HepG2 (cell line): ENCODE results near the gene FNIP2. TPM values are rescaled to one million over a fixed set of nuclear protein-coding genes. Genes with fewer than 3 reads are reported as not detected.

Source experiments
- AGO1 ChIP-seq: fragments of 200-400 bp; formaldehyde crosslinking; IDR thresholded peaks from 2 replicates; pipeline ENCODE4 v1.6.1; 2017; ENCODE audit warnings: mild to moderate bottlenecking, low read depth, low read length, moderate library complexity; ENCODE audit not compliant: poor library complexity, severe bottlenecking
- BORCS8-MEF2B ChIP-seq: sonication (generic); formaldehyde crosslinking; IDR thresholded peaks from 2 replicates; pipeline ENCODE4 v1.8.0; 2022; ENCODE audit warnings: mild to moderate bottlenecking, missing genetic modification reagents
- CC2D1A ChIP-seq: sonication (generic); formaldehyde crosslinking; IDR thresholded peaks from 2 replicates; pipeline ENCODE4 v1.8.1; 2023; ENCODE audit warnings: mild to moderate bottlenecking, missing genetic modification reagents
- CHD2 ChIP-seq: IDR thresholded peaks from 2 replicates; pipeline ENCODE4 v1.6.1; 2011; ENCODE audit warnings: low read depth, low read length, improper control_type of control experiment
- GATA4 ChIP-seq: sonication (generic); IDR thresholded peaks from 2 replicates; pipeline ENCODE4 v1.6.1; 2016; ENCODE audit warnings: antibody characterized with exemption, low read depth, borderline replicate concordance
- HDAC6 ChIP-seq: fragments of 200-600 bp; sonication (generic); IDR thresholded peaks from 2 replicates; pipeline ENCODE4 v1.7.0; 2017; ENCODE audit warnings: mild to moderate bottlenecking, antibody characterized with exemption, low read length, low read depth
- HOXA3 ChIP-seq: sonication (generic); formaldehyde crosslinking; IDR thresholded peaks from 2 replicates; pipeline ENCODE4 v1.5.0; 2020; ENCODE audit warnings: missing genetic modification reagents
- NFE2 ChIP-seq: sonication (generic); formaldehyde crosslinking; IDR thresholded peaks from 2 replicates; pipeline ENCODE4 v1.4.0; 2020; ENCODE audit warnings: missing genetic modification reagents
- RBAK ChIP-seq: sonication (generic); formaldehyde crosslinking; IDR thresholded peaks from 2 replicates; pipeline ENCODE4 v1.5.1; 2020; ENCODE audit warnings: mild to moderate bottlenecking, missing genetic modification reagents
- THYN1 ChIP-seq: sonication (generic); formaldehyde crosslinking; IDR thresholded peaks from 2 replicates; pipeline ENCODE4 v1.8.1; 2023; ENCODE audit warnings: low read depth, mild to moderate bottlenecking, moderate library complexity, missing genetic modification reagents, borderline replicate concordance
- ZNF10 ChIP-seq: sonication (generic); formaldehyde crosslinking; IDR thresholded peaks from 2 replicates; pipeline ENCODE4 v1.4.0; 2020; ENCODE audit warnings: mild to moderate bottlenecking, low read depth, missing genetic modification reagents, borderline replicate concordance
- ZNF124 ChIP-seq: sonication (generic); formaldehyde crosslinking; IDR thresholded peaks from 2 replicates; pipeline ENCODE4 v1.4.0; 2020; ENCODE audit warnings: missing genetic modification reagents
- ZNF253 ChIP-seq: sonication (generic); formaldehyde crosslinking; IDR thresholded peaks from 2 replicates; pipeline ENCODE4 v1.8.0; 2022; ENCODE audit warnings: mild to moderate bottlenecking, missing genetic modification reagents, borderline replicate concordance
- ZNF260 ChIP-seq: sonication (generic); formaldehyde crosslinking; IDR thresholded peaks from 2 replicates; pipeline ENCODE4 v1.4.0; 2020; ENCODE audit warnings: missing genetic modification reagents, low read depth, mild to moderate bottlenecking, borderline replicate concordance
- ZNF343 ChIP-seq: sonication (generic); formaldehyde crosslinking; IDR thresholded peaks from 2 replicates; pipeline ENCODE4 v1.4.0; 2020; ENCODE audit warnings: mild to moderate bottlenecking, missing genetic modification reagents
- ZNF430 ChIP-seq: sonication (generic); formaldehyde crosslinking; IDR thresholded peaks from 2 replicates; pipeline ENCODE4 v1.9.0; 2021; ENCODE audit warnings: mild to moderate bottlenecking, missing genetic modification reagents
- ZNF678 ChIP-seq: sonication (generic); formaldehyde crosslinking; IDR thresholded peaks from 2 replicates; pipeline ENCODE4 v1.4.0; 2020; ENCODE audit warnings: mild to moderate bottlenecking, missing genetic modification reagents
- ZNF782 ChIP-seq: sonication (generic); formaldehyde crosslinking; IDR thresholded peaks from 2 replicates; pipeline ENCODE4 v1.4.0; 2020; ENCODE audit warnings: missing genetic modification reagents, mild to moderate bottlenecking, borderline replicate concordance
- polyA plus RNA-seq, 8 experiments: library from polyadenylated mRNA; depleted of rRNA in 3 of 8; stranded (reverse) in 7 of 8; unstranded in 1 of 8; fragments of >200 nt; fragmentation: Illumina TruSeq in 4 of 8; extraction: Trizol in 4 of 8; gene quantifications; 2 replicates each; pipeline versions ENCODE4 v1.2.1 to v1.2.3, GENCODE V29; 2011 to 2016; ENCODE audit warnings: low read depth in 4 of 8, missing spikeins in 1 of 8, mixed read lengths in 1 of 8; ENCODE audit not compliant: insufficient read depth in 1 of 8
- total RNA-seq, 5 experiments: library from RNA; depleted of rRNA; stranded (reverse); fragments of >200 nt; fragmentation: Illumina TruSeq; extraction: Trizol; gene quantifications; 2 replicates each; pipeline ENCODE4 v1.2.3, GENCODE V29; 2016; ENCODE audit warnings: low read depth in 1 of 5
- TF ChIP-seq, protein P1 (sequence below): IDR thresholded peaks from 2 replicates; pipeline ENCODE4 v1.6.1; 2016; ENCODE audit warnings: missing biosample characterization, missing genetic modification reagents, low read depth
- TF ChIP-seq, protein P2 (sequence below): sonication (generic); formaldehyde crosslinking; IDR thresholded peaks from 2 replicates; pipeline ENCODE4 v1.4.0; 2020; ENCODE audit warnings: missing genetic modification reagents
- TF ChIP-seq, protein P3 (sequence below): sonication (generic); formaldehyde crosslinking; IDR thresholded peaks from 2 replicates; pipeline ENCODE4 v1.4.0; 2020; ENCODE audit warnings: missing genetic modification reagents, borderline replicate concordance
- TF ChIP-seq, protein P4 (sequence below): IDR thresholded peaks from 2 replicates; pipeline ENCODE4 v1.6.1; 2016; ENCODE audit warnings: low read depth, control low read depth
- TF ChIP-seq, protein P5 (sequence below): IDR thresholded peaks from 2 replicates; pipeline ENCODE4 v1.6.1; 2016; ENCODE audit warnings: missing compliant biosample characterization, missing genetic modification reagents, borderline replicate concordance

Gene FNIP2
- total and polyA plus RNA-seq, 2 of the 13 experiments (the other 11 are each of a cell fraction or from before 2014, with no cell fraction given): 15.5 to 21.0 TPM

DNA sequence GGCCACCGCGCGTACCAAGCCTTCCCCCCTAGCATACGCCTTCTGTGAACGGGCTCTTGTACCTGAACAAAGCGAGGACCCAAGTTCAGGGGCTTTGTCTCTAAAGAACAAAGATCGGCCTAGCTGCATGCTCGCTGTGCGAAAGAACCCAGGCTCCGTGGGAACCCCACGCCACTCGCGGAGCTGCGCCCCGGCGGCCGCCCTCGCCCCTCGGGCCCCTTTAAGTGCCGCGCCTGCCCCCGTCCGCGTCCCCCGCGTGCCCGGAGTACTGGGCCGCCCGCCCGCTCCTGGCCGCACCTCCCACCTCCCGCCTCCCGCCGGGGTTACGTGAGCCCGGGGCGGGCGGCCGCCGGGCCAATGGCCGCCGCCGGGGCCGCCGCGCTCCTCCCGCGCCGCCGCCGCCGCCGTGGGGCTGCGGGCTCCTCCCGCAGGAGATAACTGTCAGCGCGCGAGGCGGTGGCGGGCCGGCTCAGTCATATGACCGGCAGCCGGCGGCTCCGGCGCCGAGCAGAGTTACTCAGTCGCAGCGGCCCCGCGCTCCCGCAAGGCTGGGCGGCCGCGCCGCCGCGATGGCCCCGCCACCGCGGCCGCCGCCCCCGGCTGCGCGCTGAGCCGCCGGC is at the start of gene FNIP2 (continued):
- TF ChIP-seq ZNF343 (no peak; the same call in 1 of the 2 replicates), HOXA3 (CRISPR knock-in tag) (peak; percentile 64), ZNF124 (CRISPR knock-in tag) (peak; percentile 69; the same call in 1 of the 2 replicates), CHD2 (no peak), ZNF678 (CRISPR knock-in tag) (no peak), CC2D1A (CRISPR knock-in tag) (no peak), ZNF10 (CRISPR knock-in tag) (no peak), RBAK (CRISPR knock-in tag) (no peak), NFE2 (CRISPR knock-in tag) (no peak), ZNF782 (CRISPR knock-in tag) (no peak), HDAC6 (no peak), ZNF253 (CRISPR knock-in tag) (no peak), AGO1 (no peak), THYN1 (CRISPR knock-in tag) (no peak), GATA4 (0 out of 2 replicates have a peak, but pooled peaks have one; percentile 24), BORCS8-MEF2B (CRISPR knock-in tag) (peak; percentile 66), ZNF430 (CRISPR knock-in tag) (peak; percentile 55; the same call in 1 of the 2 replicates), ZNF260 (no peak)
- TF ChIP-seq, protein P1, sequence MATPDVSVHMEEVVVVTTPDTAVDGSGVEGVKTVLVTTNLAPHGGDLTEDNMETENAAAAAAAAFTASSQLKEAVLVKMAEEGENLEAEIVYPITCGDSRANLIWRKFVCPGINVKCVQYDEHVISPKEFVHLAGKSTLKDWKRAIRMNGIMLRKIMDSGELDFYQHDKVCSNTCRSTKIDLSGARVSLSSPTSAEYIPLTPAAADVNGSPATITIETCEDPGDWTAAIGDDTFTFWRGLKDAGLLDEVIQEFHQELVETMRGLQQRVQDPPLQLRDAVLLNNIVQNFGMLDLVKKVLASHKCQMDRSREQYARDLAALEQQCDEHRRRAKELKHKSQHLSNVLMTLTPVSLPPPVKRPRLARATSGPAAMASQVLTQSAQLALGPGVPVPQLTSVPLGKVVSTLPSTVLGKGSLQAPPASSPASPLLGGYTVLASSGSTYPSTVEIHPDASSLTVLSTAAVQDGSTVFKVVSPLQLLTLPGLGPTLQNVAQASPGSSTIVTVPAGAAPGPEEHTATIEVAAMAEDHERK: 0 out of 2 replicates have a peak, but pooled peaks have one; percentile 27
- TF ChIP-seq, protein P2, sequence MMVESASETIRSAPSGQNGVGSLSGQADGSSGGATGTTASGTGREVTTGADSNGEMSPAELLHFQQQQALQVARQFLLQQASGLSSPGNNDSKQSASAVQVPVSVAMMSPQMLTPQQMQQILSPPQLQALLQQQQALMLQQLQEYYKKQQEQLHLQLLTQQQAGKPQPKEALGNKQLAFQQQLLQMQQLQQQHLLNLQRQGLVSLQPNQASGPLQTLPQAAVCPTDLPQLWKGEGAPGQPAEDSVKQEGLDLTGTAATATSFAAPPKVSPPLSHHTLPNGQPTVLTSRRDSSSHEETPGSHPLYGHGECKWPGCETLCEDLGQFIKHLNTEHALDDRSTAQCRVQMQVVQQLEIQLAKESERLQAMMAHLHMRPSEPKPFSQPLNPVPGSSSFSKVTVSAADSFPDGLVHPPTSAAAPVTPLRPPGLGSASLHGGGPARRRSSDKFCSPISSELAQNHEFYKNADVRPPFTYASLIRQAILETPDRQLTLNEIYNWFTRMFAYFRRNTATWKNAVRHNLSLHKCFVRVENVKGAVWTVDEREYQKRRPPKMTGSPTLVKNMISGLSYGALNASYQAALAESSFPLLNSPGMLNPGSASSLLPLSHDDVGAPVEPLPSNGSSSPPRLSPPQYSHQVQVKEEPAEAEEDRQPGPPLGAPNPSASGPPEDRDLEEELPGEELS (CRISPR knock-in tag): no peak
- TF ChIP-seq, protein P3, sequence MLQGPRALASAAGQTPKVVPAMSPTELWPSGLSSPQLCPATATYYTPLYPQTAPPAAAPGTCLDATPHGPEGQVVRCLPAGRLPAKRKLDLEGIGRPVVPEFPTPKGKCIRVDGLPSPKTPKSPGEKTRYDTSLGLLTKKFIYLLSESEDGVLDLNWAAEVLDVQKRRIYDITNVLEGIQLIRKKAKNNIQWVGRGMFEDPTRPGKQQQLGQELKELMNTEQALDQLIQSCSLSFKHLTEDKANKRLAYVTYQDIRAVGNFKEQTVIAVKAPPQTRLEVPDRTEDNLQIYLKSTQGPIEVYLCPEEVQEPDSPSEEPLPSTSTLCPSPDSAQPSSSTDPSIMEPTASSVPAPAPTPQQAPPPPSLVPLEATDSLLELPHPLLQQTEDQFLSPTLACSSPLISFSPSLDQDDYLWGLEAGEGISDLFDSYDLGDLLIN (CRISPR knock-in tag): no peak
- TF ChIP-seq, protein P4, sequence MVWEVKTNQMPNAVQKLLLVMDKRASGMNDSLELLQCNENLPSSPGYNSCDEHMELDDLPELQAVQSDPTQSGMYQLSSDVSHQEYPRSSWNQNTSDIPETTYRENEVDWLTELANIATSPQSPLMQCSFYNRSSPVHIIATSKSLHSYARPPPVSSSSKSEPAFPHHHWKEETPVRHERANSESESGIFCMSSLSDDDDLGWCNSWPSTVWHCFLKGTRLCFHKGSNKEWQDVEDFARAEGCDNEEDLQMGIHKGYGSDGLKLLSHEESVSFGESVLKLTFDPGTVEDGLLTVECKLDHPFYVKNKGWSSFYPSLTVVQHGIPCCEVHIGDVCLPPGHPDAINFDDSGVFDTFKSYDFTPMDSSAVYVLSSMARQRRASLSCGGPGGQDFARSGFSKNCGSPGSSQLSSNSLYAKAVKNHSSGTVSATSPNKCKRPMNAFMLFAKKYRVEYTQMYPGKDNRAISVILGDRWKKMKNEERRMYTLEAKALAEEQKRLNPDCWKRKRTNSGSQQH (CRISPR knock-in tag): no peak
- TF ChIP-seq, protein P5, sequence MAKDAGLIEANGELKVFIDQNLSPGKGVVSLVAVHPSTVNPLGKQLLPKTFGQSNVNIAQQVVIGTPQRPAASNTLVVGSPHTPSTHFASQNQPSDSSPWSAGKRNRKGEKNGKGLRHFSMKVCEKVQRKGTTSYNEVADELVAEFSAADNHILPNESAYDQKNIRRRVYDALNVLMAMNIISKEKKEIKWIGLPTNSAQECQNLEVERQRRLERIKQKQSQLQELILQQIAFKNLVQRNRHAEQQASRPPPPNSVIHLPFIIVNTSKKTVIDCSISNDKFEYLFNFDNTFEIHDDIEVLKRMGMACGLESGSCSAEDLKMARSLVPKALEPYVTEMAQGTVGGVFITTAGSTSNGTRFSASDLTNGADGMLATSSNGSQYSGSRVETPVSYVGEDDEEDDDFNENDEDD (CRISPR knock-in tag): peak; percentile 85; the same call in 1 of the 2 replicates
